ENCODE results near the gene OR51A7.

OR51A7 gene

GRCh38 chr11:4957396-4957795 is 53.8 kb downstream of the OR51A7 start:
- peak; percentile 7 for DNase-seq

Data from OCI-M1 (cell line).